Measurements from ENCODE around the gene UNC79.
A peak's percentile ranks its signal among the peaks of the same experiment; 100 is the strongest.

UNC79 gene

DNA sequence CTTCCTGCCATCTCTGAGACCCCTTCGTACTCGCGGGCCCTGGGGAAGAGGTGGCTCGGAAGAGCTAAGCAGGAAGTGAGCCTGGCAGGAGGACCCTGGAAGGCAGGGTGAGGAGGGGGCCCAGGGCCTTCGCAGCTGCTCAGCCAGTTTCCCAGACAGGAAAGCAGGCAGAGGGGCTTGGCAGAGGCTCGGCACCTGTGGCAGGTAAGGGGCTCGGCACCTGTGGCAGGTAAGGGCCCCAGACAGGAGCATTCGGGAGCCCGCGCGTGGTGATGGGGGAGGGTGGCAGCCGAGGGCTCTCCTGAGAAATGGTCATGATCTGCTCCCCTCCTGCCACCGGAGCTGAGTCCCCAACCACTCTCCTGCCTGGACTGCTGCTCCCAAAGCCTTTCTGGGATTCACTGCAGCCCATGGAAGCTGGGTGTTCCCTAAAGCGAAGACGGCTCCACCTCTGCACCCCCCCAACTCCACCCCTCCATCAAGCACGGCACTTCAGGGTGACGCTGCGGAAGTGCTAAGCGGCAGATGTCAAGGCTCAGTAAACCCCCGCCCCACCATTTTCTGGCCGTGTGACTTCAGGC lies 294.4 kb downstream of the UNC79 start:
- DNase-seq: no peak

DNA sequence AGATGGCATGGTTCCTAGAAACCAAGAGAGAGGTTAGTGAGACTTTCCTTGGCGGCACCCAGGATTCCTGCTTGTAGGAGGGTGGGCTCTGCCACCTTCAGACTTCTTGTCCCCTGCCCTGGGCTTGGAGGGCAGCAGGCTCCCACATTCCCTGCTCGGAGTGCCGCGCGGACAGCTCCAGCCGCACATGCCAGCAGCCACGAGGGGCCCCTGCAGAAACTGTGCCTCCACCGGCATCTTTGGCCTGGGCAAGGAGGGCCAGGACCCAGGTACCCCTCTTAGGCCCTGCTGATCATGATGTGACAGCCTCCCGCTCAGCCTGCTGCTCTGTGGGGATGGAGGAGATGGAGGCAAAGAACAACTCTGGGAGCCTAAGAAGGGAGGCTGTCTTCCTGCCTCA lies 295.3 kb downstream of the UNC79 start:
- DNase-seq: no peak

DNA sequence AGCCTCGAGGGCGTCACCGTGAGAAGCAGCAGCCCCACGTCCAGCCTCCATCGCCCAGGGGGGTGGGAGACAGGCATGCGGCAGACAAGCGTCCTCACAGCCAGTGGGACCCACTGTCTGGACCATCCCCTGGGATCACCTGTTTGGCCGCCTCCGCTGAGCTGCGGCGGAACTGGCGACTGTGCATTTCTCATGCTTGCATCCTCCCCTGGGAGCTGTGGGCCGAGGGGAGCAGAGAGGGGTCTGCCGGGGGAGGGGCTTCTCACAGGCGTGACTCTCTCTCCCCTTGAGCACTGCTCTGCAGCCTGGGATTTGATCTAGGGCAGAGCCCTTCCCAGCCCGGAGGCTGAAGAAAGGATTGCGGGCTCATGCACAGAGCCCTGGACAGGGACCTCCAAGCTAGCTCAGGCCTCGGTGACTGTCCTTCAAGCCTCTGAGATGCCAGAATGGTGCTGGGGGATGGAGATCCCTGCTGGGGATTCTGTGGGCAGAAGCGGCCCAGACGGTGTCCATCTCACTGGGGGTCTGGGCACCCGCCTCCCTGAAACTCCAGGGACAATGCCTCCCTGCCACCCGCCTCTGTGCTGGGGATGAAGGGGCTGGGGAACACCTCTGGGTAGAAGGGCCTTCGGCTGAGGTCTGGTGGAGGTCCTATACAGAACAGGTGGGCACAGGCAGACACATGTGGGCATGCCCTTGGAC lies 296.5 kb downstream of the UNC79 start:
- DNase-seq: no peak

DNA sequence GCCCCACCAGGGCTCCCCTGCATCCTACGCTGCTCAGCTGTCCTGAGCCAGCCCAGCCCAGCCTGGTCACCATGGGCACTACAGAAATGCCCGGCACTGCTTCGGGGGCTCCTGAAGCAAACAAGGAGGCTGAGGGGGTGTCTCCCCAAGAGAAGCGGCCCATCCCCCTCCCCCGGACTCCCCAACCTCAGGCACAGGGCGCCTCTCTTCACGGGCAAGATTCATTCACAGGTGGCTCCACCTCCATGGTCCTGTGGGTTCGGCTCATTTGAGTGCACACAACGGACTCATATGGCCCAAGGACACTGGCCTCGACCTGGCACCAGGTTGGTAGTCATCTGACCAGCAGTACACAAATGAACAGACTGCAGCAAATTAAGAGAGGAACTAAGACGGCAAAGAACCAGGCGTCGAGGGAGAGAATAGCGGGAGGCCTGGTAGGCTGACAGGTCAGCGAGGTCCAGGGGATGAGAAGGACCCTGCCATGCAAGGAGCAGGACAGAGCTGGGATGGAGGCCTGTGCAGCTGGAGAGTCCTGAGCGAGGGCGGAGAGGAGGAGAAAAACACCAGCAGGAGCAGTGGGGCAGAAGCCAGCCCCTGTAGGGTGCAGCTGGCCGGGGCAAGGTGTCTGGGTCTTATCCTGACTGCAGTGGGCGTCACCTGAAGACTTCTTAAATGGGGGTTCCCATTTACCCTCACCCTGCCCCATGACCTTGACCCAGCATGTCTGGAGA lies 297.3 kb downstream of the UNC79 start:
- DNase-seq: no peak

DNA sequence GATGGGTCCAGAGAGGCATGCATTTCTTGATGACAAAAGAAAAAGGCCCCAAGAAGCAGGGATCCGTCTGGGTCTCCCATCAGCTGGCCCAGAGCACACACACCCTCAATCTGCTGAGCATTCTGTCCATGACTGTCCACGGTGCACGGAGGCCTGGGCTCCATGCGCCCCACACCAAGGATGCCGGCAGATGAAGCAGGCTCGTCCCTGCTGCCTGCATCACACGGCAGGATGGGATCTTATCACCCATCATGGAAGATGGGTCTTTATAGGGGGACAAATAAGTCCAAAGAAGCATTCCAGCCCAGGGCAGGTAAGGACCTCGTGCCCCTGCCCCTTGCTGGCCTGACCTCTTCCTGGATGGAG lies 297.9 kb downstream of the UNC79 start:
- no peak for DNase-seq

DNA sequence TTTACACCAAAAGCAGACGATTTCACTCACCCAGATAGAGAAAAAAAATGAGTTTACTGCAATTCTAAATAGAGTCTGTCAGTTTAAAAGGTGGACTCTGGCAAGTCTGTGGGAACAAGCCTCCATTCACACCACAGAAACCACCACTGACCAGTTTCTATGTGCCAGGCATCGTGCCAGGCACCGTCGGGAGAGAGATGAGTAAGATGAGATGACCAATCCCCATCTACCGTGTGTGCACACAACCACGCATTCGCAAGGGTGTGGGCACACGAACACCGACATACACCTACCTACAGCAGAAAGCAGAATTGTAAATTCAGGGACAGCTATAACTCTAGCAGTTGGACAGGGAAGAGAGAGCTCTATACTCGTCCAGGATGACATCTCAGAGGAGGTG lies 299.3 kb downstream of the UNC79 start:
- peak in 30 of 56 donors; percentile 13 to 74 (median 42) for DNase-seq

DNA sequence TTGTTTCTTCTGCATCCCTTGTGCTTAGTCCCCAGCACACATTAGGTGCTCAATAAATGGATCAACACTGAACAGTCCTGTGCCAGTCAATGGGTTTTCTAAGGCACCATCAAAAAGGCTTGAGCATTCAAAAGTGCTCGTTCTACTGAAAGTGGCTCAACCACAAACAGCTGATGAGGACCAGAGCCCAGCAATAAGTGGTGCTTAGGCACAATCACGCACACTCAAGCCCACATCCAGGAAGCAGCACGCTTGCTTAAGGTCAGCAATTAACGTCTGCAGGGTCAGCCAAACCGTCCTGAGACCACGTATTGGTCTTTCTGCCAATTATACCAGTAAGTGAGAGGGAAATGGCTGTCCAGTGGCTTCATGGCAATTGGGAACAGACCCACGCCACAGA lies 301.0 kb downstream of the UNC79 start:
- no peak for DNase-seq

DNA sequence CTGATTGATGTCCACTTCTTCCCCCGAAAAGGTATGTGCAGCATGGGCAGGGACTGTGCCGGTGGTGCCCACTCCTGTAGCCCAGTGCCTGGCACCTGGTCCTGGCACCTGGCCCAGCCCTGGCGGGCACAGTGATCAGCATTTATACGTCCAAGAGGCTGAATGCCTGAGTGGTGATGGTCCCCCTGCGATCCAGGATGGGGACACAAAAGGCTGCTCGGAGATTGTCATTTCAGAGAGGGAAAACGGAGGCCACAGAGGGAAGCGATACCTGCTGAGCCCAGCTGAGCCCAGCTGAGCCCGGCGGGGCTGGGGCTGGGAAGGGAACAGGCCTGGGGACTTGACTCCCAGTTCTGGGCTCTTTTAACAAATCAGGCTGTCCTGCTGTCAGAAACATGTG lies 301.8 kb downstream of the UNC79 start:
- no peak for DNase-seq

DNA sequence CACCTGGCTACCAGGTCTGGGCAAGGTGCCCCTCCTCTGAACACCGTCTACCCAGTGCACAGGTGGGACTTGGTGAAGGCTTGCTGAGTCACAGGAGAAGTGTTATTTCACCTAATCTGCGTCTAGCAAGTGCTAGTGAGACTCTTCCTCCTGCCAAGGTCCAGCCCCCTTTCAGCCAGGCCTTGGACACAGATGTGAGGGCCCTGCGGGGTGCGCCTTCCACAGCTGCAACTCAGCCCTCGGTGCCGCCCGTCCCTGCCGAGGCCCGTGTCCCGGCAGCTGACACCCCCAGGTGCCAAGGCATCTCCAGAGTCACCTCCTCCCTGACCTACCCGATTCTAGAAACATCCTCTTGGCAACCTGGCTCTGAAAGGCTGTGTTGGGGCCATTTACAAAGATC lies 302.5 kb downstream of the UNC79 start:
- peak in 3 of 56 donors; percentile 6 to 24 (median 21) for DNase-seq

DNA sequence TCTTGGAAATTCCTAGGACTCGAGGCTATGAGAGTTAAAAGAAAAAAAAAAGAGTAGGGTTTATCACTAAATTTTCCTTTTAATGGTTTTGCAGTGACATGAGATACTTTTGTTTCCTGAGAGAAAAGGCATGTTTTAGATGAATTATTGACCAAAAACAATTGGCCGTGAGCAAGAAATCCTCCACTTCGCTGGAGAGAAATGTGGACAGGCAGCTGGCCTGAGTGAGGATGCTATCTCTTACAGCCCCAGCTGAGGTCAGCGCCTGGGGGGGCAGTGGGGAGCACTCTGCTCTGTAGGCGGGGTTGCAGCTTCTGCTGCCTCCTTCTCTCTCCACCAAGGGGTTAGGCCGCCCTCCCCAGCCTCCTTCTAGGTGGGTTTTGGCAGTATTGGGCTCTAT lies 302.9 kb downstream of the UNC79 start:
- DNase-seq: peak in 25 of 56 donors; percentile 13 to 69 (median 34)

DNA sequence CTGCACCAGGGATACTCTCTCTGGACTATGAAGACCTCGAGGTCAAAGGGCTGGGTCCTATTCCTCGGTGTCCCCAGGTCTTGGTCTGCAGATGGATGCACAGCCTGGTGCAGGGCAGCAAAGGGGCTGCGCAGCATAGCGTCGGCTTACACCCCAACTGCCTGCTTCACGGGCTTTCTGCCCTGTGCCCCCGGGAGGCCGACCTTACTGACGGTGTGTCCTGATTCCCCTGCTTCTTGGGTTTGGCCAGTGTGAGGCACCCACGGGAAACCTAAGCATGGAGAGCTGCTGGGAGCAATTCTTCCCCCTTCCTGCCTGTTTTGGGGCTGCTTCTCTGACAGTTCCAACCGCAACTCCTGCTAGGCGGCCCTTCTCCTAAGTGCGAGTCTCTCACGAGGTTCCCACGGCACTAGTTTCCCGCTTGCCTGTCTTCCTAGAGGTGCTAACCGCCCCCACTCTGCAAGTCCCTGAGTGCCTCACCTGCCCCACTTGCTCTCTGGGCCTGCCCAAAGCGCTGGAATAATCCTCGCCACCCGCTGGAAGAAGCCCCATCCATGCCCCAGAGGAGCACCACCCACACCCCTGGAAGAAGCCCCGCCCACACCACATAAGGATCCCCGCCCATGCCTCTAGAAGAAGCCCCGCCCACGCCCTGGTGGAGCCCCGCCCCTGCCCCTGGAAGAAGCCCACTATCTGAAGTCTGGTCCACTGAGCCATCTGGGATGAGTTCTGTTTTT lies 303.5 kb downstream of the UNC79 start:
- DNase-seq: peak in 1 of 56 donors; percentile 68

DNA sequence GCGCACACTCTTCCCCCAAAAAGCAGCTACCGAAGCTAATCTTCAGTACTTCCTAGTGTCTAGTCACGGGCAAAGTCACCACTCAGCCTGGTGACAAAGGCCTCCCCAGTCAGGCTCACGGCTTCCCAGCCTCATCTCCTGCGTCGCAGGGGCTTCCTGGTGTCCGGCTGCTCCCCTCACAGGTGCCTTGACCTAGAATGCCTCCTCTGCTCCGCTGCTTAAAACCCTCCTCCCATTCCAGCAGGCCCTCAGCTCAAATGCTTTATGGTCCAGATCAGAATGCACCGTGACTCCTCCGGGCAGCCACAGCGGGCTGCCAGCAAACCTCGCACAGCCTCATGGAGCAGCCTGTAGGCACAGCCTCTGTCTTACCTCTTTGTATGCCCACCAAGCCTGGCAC lies 304.5 kb downstream of the UNC79 start:
- DNase-seq: no peak

DNA sequence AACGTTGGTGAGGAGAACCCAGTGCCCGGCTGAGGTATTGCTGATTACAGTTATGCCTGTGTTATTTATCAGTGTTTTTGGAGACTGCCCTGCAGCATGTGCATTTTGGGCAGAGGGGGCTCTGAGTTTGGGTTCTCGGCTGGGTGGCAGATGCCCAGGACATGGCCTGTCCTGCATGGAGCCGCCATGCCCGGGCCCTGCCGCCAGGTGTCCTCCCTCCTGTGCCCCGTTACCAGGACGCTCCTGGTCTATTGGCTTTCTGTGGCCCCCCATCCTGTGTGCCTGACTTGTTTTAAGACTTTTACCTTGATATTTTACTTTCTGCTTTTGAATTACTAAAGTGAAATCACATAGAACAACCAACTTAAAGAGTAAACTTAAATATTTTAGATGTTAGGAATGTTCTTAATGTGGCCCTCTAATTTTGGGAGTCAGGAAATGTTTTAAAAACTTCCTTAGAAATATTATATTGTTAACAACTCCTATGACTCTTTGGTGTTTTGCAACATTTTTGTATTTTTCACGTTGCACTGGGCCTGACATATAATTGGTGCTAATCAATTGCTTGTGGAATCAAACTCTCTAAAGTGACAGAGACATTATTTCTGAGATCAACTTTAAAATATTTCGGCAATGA lies 305.8 kb downstream of the UNC79 start:
- no peak for DNase-seq

DNA sequence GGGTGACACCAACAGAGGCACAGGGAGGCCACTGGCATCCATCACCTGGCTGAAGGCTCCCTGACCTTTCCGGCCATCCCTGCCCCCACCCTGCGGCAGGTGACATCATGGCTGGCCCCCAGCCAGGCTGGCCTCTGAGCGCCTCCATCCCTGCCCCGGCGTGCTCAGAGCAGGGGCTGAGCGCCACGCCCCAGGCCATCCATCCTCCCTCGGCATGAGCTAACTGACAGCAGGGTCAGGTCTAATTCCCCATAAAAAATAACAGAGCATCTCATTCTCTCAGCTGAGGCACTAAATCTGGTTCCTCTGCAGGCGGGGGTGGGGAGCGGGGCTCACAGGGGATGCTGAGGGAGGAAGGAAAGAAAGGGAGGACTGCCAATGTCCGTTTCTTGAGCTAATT lies 306.9 kb downstream of the UNC79 start:
- DNase-seq: no peak

DNA sequence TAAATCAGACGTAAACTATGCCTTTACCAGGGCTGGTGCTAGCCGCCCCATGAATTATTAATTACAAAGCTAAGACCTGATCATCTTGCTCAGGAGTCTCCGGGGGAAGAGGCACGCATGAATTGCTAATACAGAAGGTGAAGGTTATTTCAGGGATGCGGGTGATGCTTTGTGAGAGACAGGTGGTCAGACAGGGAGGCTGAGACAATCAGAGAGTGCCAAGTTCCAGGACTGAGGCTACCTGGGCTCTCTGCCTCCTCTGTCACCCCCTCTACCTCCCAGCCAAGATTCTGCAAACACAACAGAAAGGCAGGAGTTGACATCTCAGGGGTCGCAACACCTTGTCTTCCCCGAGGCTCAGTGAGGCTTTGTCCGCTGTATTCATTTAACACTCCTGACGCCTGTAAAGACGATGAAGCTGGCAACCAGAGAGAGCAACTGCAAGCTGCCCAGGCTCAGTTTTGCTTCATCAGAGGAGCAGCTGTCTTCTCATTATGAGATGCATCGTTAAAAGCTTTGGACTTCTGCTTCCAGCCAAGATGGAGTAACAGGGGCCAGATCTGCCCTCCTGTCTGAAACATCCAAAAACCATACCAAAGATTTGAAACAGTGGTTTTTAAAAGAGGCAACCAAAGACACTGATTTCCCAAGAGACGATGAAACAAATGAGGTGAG lies 311.0 kb downstream of the UNC79 start:
- no peak for DNase-seq

DNA sequence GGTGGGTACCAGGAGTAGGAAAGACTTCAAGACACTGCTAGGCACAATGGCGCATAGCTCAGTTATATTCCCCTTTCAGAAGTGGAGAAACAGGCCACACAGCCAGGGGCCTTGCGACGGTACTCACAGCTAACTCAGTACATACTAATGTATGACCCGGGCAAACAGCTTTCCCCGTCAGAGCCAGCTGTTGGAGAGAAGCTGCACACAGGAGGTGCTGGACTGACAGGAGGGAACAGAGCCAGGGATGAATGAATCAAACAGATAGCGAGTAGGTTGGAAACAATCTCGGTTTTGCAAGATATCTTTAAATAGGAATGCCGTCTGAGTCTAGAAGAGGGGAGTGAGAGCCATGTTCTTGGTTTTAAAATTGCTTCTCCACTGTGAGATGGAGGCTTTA lies 312.0 kb downstream of the UNC79 start:
- peak in 13 of 56 donors; percentile 10 to 44 (median 23) for DNase-seq

DNA sequence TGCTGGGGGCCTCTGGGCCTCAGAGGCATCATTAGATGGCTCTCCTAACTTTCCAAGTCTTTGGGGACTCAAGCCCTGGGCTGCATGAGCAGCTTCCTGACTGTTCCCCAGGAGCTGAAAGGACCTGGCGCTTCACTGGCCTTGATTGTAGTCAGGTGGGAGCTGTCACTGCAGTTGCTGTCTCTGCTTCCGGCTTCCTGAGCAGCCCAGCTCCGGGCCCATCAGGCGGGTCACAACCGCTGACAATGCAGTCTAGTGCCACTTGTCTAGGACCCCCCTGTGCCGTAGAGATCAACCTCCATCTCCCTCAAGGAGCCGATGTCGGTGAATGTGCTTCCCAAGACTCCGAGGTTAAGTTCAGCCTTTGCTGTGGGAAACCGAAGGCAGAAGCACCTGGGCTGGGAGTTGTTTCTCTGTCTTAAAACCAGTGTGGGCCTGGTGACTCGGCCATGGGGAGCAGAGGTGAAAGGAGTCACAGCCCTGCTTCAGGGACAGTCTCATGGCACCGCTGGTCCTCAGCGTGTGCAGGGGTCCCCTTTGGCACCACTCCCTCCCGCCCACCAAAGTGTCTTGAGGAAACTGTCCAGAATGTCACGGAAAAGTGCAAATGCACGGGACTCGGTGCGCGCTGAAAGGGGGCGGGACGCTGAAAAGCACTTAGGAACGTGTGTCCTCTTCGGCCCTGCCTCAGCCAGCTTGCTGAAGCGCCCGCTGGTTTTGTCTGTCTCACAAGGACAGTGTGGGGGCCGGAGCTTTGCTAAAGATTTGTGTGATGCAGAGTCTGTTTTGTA lies 312.7 kb downstream of the UNC79 start:
- DNase-seq: peak in 3 of 56 donors; percentile 36 to 51 (median 50)

DNA sequence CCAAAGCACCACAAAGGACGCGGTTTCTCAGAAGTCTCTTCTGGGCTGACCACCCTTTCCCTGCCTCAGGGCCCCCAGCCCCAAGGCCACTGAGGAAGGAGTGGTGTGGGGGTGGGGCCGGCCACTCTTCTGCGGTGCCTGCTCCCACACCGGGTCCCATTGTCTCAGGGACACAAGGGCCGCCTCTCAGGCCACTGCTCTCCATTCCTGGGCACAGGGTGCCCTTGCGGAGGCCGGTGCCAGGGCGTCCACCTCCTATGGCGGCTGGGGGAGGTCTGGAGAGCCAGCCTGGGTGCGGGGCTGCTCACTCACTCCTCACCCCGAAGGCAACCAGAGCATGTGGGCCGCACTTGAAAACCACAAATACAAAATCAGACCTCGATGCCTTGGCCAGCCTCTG lies 313.4 kb downstream of the UNC79 start:
- DNase-seq: peak in 36 of 56 donors; percentile 16 to 81 (median 42)

DNA sequence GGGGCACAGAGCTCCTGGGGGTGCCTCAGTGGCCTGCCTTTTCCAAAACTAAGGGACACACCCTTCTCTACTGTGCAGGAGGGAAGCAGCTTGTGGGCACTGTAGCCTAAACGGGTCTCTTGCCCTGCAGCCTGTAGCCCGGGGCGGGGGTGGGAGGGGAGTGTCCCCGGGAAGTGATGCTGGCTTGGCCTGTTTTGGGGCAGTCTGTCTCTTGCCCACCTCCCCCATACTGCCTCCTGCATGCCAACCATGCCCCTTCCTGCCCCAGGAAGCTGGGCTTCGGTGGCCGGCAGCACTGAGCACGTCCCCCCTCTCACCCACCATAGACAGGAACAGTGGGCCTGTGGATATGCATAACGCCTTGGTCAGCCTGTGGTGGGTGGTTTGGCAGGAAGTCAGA lies 314.1 kb downstream of the UNC79 start:
- DNase-seq: no peak

Data from amygdala (tissue), 56 donors.